ENCODE results near the gene ABCD1.
A peak's percentile ranks its signal among the peaks of the same experiment; 100 is the strongest.
"Not testable (repeated sequence)": the region's sequence is repeated elsewhere in the genome, so short reads cannot be mapped to it uniquely, and the experiment has no call there.

The ABCD1 gene

GRCh38 chrX:153728951-153729631, 4.4 kb downstream of the ABCD1 start:
- H3K4me3 ChIP-seq (ENCODE audit: low read length) = no peak overlapping the region
- DNase-seq (ENCODE audit: low read depth, low spot score) = no peak

- not testable (repeated sequence) for DNase-seq (ENCODE audit: low read depth, low spot score); H3K4me3 ChIP-seq (ENCODE audit: low read length)
Measured at GRCh38 chrX:153730115-153730514, 5.5 kb downstream of the ABCD1 start.

- no peak for DNase-seq (ENCODE audit: low read depth, low spot score)
- H3K4me3 ChIP-seq (ENCODE audit: low read length) = no peak overlapping the region
Measured at GRCh38 chrX:153731117-153731844, 6.6 kb downstream of the ABCD1 start.

- H3K4me3 ChIP-seq (ENCODE audit: low read length) = no peak overlapping the region
- DNase-seq (ENCODE audit: low read depth, low spot score) = no peak
Measured at GRCh38 chrX:153731845-153732215, 7.2 kb downstream of the ABCD1 start.

- DNase-seq (ENCODE audit: low read depth, low spot score) = no peak
- no peak overlapping the region for H3K4me3 ChIP-seq (ENCODE audit: low read length)
Measured at GRCh38 chrX:153732401-153732800, 7.7 kb downstream of the ABCD1 start.

GRCh38 chrX:153733651-153734240, 9.1 kb downstream of the ABCD1 start:
- no peak for DNase-seq (ENCODE audit: low read depth, low spot score)
- no peak overlapping the region for H3K4me3 ChIP-seq (ENCODE audit: low read length)

- DNase-seq (ENCODE audit: low read depth, low spot score) = no peak
- H3K4me3 ChIP-seq (ENCODE audit: low read length) = no peak overlapping the region
Measured at GRCh38 chrX:153734871-153735270, 10.2 kb downstream of the ABCD1 start.

GRCh38 chrX:153735274-153735673, 10.6 kb downstream of the ABCD1 start:
- H3K4me3 ChIP-seq (ENCODE audit: low read length) = no peak overlapping the region
- DNase-seq (ENCODE audit: low read depth, low spot score) = peak; percentile 26

- H3K4me3 ChIP-seq (ENCODE audit: low read length) = no peak overlapping the region
- no peak for DNase-seq (ENCODE audit: low read depth, low spot score)
Measured at GRCh38 chrX:153736071-153736820, 11.6 kb downstream of the ABCD1 start.

GRCh38 chrX:153736871-153737441, 12.3 kb downstream of the ABCD1 start:
- H3K4me3 ChIP-seq (ENCODE audit: low read length) = no peak overlapping the region
- DNase-seq (ENCODE audit: low read depth, low spot score) = no peak

- no peak overlapping the region for H3K4me3 ChIP-seq (ENCODE audit: low read length)
- DNase-seq (ENCODE audit: low read depth, low spot score) = no peak
Measured at GRCh38 chrX:153738056-153738605, 13.5 kb downstream of the ABCD1 start.

- H3K4me3 ChIP-seq (ENCODE audit: low read length) = peak overlapping the region; percentile 16
- DNase-seq (ENCODE audit: low read depth, low spot score) = peak; percentile 63
Measured at GRCh38 chrX:153739754-153740486, 15.3 kb downstream of the ABCD1 start.

- no peak for DNase-seq (ENCODE audit: low read depth, low spot score)
- no peak overlapping the region for H3K4me3 ChIP-seq (ENCODE audit: low read length)
Measured at GRCh38 chrX:153740631-153741222, 16.1 kb downstream of the ABCD1 start.

GRCh38 chrX:153741446-153741845, 16.8 kb downstream of the ABCD1 start:
- no peak overlapping the region for H3K4me3 ChIP-seq (ENCODE audit: low read length)
- no peak for DNase-seq (ENCODE audit: low read depth, low spot score)

GRCh38 chrX:153742111-153742510, 17.5 kb downstream of the ABCD1 start:
- DNase-seq (ENCODE audit: low read depth, low spot score); H3K4me3 ChIP-seq (ENCODE audit: low read length): not testable (repeated sequence)

- DNase-seq (ENCODE audit: low read depth, low spot score); H3K4me3 ChIP-seq (ENCODE audit: low read length): not testable (repeated sequence)
Measured at GRCh38 chrX:153742796-153743467, 18.3 kb downstream of the ABCD1 start.

- not testable (repeated sequence) for DNase-seq (ENCODE audit: low read depth, low spot score); H3K4me3 ChIP-seq (ENCODE audit: low read length)
Measured at GRCh38 chrX:153743468-153744209, 19.0 kb downstream of the ABCD1 start.
